ENCODE measurements around the gene HNRNPA1.
"Not testable (repeated sequence)": the region's sequence is repeated elsewhere in the genome, so short reads cannot be mapped to it uniquely, and the experiment has no call there.

- not testable (repeated sequence) for TF ChIP-seq CTCF (conservative IDR thresholded peaks at IDR 0.05; ENCODE audit: low read length); EZH2phosphoT487 (IDR thresholded peaks at IDR 0.05; ENCODE audit: borderline replicate concordance, low read depth, low read length)
Observed at GRCh38 chr12:54281261-54281638, 724 bp downstream of the HNRNPA1 start.

Data from OCI-LY7 (cell line).